ENCODE measurements around the gene ADAMTS17. TPM values are rescaled to one million over a fixed set of nuclear protein-coding genes. Genes with fewer than 3 reads are reported as not detected.

ADAMTS17 gene
- total and polyA plus RNA-seq, 9 of the 15 experiments (the other 6 are each of a cell fraction or from before 2014, with no cell fraction given) = 0.01 to 0.14 (median 0.07) TPM; not detected in 6

- ATAC-seq (no peak), DNase-seq (ENCODE audit: extremely low read depth in 1 of 4, low spot score in 3 of 4) (no peak), FAIRE-seq (no peak)
- no peak for TF ChIP-seq MLX (CRISPR knock-in tag; conservative IDR thresholded peaks at IDR 0.05)
- TF ChIP-seq ZNF764 (CRISPR knock-in tag; IDR thresholded peaks at IDR 0.05; ENCODE audit: low read depth) = no peak
- TF ChIP-seq E2F5 (CRISPR knock-in tag; IDR thresholded peaks at IDR 0.05) = no peak
- no peak for TF ChIP-seq NFYB (IDR thresholded peaks at IDR 0.05; ENCODE audit: extremely low read depth, insufficient read length)
- TF ChIP-seq TGIF2 (CRISPR knock-in tag; IDR thresholded peaks at IDR 0.05) = no peak
- TF ChIP-seq NCOA4 (IDR thresholded peaks at IDR 0.05; ENCODE audit: partially characterized antibody) = no peak
- TF ChIP-seq TCF3 (CRISPR knock-in tag; IDR thresholded peaks at IDR 0.05) = no peak
- TF ChIP-seq RHOXF2B (CRISPR knock-in tag; conservative IDR thresholded peaks at IDR 0.05) = no peak
- no peak for TF ChIP-seq BDP1 (IDR thresholded peaks at IDR 0.05; ENCODE audit: insufficient read depth, insufficient read length)
- TF ChIP-seq BRCA1 (IDR thresholded peaks at IDR 0.05) = no peak
- TF ChIP-seq BRCA1 (CRISPR knock-in tag; IDR thresholded peaks at IDR 0.05) = no peak
- TF ChIP-seq MBD2 (IDR thresholded peaks at IDR 0.05; ENCODE audit: borderline replicate concordance, low read depth) = no peak
- Histone ChIP-seq H3K4me2 (ENCODE audit: insufficient read depth, low read length) (no peak overlapping the region), H3K27me3 (ENCODE audit: control insufficient read depth in 2 of 2, insufficient read depth in 2 of 2, low read length in 2 of 2) (peaks cover 10 to 69% of the 10 kb centered on the region in 2 experiments; a peak in 3 of 5 replicates), H4K20me1 (replicated peaks; ENCODE audit: control insufficient read depth, insufficient read depth, low read length) (no peaks in the 10 kb centered on the region; the same call in 1 of the 2 replicates), H3K9me3 (replicated peaks; ENCODE audit: control insufficient read depth, insufficient read depth, low read depth, low read length) (no peaks in the 10 kb centered on the region), H2AFZ (ENCODE audit: low read depth, low read length) (no peak overlapping the region), H3K9ac (ENCODE audit: insufficient read depth in 1 of 2, low read depth in 2 of 2, low read length in 2 of 2) (no peak overlapping the region), H3K4me1 (replicated peaks in 1 of 2; ENCODE audit: control insufficient read depth in 2 of 2, insufficient read depth in 2 of 2, low read length in 2 of 2) (peaks cover 0 to 3% of the 10 kb centered on the region in 2 experiments; a peak in 1 of 5 replicates), H3K27ac (ENCODE audit: extremely low read depth, low read depth, low read length) (no peak overlapping the region), H3K36me3 (ENCODE audit: control insufficient read depth, insufficient read depth, low read length) (no peaks in the 10 kb centered on the region), H3K79me2 (ENCODE audit: control insufficient read depth, insufficient read depth, low read length) (no peaks in the 10 kb centered on the region), H3K4me3 (no peak overlapping the region), H3K9me1 (ENCODE audit: control insufficient read depth, insufficient read depth, low read length) (no peaks in the 10 kb centered on the region)
- ChIA-PET CTCF (ENCODE audit: low intra/inter-chr PET ratio) (no interaction called here), POLR2A (no interaction called here)
- WGBS (ENCODE audit: insufficient coverage, low coverage, missing lambda C conversion rate) = 0% methylated on average over 15 of the region's 15 CpGs
- BruUV-seq (replicated peaks) = no TSS peak
- in situ Hi-C loops (cut with MboI) (no loop called here), intact Hi-C loops (cut with micrococcal nuclease) (no loop called here)
Observed at GRCh38 chr15:99979371-99979770, 362.4 kb downstream of the ADAMTS17 start.
